Measurements from ENCODE around the gene KLF12.

GRCh38 chr13:74105871-74106270 lies 28.3 kb downstream of the KLF12 start:
- TF ChIP-seq, protein P1, sequence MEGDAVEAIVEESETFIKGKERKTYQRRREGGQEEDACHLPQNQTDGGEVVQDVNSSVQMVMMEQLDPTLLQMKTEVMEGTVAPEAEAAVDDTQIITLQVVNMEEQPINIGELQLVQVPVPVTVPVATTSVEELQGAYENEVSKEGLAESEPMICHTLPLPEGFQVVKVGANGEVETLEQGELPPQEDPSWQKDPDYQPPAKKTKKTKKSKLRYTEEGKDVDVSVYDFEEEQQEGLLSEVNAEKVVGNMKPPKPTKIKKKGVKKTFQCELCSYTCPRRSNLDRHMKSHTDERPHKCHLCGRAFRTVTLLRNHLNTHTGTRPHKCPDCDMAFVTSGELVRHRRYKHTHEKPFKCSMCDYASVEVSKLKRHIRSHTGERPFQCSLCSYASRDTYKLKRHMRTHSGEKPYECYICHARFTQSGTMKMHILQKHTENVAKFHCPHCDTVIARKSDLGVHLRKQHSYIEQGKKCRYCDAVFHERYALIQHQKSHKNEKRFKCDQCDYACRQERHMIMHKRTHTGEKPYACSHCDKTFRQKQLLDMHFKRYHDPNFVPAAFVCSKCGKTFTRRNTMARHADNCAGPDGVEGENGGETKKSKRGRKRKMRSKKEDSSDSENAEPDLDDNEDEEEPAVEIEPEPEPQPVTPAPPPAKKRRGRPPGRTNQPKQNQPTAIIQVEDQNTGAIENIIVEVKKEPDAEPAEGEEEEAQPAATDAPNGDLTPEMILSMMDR (IDR thresholded peaks at IDR 0.05): no peak
- TF ChIP-seq POLR2A (IDR thresholded peaks at IDR 0.05): no peak

Measured in testis (tissue), 2 donors.